GM18907 (cell line): ENCODE measurements around the gene HOXD8.

Experiments used
- ATAC-seq: cut with Tn5 transposase; IDR thresholded peaks from one replicate; pipeline ENCODE4 v1.9.1; 2021; ENCODE audit warnings: mild to moderate bottlenecking, moderate library complexity; ENCODE audit not compliant: unreplicated experiment

The HOXD8 gene

GRCh38 chr2:176128172-176128981 is 1.1 kb upstream of the HOXD8 start:
- ATAC-seq: no peak

GRCh38 chr2:176129813-176130146 is 275 bp downstream of the HOXD8 start:
- no peak for ATAC-seq

DNA sequence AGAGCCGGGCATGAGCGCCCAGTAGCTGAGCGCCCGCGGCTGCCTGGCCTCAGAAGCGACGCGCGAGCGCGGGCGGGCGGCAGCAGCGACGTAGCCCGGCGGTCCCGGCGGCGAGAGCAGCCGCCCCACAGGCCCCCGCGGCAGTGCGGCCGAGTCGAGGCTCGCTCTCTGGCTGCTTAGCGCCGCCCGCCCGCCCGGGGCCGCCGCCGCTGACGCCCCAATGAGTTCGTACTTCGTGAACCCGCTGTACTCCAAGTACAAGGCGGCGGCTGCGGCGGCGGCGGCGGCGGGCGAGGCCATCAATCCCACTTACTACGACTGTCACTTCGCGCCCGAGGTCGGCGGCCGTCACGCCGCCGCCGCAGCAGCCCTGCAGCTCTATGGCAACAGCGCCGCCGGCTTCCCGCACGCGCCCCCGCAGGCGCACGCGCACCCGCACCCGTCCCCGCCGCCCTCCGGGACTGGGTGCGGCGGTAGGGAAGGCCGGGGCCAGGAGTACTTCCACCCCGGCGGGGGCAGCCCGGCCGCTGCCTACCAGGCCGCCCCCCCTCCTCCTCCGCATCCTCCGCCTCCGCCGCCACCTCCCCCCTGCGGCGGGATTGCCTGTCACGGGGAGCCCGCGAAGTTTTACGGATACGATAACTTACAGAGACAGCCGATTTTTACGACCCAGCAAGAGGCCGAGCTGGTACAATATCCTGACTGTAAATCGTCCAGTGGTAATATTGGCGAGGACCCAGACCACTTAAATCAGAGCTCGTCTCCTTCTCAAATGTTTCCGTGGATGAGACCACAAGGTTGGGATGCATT is 847 bp downstream of the HOXD8 start:
- ATAC-seq: no peak

DNA sequence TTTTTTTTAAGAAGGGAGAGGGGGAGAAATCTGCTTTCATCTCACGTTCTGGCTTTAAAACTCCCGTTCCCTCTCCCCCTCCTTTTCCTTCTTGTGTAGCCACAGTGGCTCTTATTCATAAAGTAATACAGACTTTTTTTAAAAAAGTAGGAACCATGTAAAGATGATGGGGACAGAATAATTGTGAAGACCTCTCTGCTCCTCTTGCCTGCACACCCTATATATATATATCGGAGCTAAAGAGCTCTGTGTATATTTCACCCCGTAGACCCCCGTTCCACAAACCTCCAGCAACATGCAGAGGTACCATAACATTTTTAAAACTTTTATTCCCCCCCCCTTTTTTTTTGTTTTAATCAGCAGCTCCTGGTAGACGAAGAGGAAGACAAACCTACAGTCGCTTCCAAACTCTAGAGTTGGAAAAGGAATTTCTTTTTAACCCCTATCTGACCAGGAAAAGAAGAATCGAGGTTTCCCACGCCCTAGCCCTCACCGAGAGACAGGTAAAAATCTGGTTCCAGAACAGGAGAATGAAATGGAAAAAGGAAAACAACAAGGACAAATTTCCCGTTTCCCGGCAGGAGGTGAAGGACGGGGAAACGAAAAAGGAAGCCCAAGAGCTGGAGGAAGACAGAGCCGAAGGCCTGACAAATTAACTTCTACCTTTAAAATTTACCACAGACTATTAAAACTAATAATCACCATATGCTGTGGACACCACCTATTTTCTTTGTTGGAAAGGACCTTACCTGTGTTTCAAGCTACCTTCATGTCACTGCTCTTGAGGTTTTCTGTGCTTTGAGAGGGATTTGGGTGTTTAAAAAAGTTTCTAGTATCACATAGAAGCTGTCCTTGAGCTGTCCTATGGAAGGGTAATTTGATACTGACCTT is 1.7 kb downstream of the HOXD8 start:
- ATAC-seq: no peak

GRCh38 chr2:176131848-176132158 is 2.3 kb downstream of the HOXD8 start:
- ATAC-seq: no peak

DNA sequence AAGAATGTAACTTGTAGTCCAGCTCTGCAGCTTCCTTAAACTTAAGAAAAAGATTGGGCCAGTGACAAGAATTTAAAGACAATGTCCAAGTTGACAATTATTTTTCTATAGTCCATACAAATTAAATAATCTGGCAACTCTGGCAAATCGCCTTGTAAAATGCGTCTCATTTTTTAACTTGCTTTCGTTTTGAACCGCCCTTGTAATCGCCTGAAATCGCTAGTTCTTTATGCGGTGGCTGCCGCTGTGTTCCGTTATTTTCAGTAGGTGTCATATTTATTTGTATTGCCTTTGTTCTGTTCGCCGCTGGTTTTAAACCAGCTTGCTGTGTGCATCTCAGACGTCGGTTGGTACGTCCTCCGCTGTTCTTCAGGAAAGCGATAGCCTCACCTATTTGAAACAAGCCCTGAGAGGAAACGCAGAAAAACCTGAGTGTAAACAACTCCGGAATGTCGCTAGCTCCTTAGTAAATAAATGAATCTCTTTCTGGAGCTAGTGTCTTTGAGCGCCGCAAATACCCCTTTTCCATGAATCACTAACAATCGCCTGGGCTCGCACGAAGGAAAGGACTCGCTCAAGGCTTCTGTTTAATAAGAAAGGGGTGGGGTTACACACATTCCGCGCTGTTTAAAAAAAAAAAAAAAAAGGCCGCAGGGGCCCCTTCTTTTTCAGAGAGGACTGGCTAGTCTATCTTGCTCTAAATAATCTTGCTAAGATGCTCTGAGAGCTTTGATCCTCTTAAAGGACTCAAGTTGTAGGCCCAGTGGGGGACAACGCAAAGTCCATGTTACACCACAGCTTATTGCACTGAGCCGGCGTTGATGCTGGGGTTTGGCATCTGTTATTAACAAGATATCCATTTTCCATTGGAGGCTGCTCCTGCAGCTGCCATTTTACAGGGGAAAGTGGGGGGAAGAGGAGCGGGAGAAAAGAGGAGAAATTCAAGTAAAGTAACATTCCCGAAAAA is 3.0 kb downstream of the HOXD8 start:
- ATAC-seq: no peak

DNA sequence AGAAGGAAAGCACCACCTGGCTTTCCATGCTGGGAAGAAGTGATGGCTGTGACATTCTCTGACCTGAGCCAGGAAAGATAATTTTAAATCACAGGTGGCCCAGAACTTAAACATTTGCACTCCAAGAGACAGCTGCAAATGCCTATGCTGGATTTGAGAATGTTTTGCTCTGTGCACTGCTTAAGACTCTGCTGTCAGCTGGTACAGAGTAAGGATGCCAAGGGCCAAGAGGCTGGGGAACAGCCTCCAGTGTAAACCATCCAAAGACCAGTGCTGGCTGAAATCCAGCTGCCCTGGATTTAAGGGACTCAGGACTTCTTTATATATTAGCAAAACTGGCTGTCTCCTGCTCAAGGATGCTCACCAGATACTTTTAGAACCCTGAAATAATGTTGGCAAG is 3.9 kb downstream of the HOXD8 start:
- no peak for ATAC-seq

- no peak for ATAC-seq
Observed at GRCh38 chr2:176134035-176134434, 4.5 kb downstream of the HOXD8 start.

GRCh38 chr2:176135035-176135440 is 5.5 kb downstream of the HOXD8 start:
- no peak for ATAC-seq

- no peak for ATAC-seq
Observed at GRCh38 chr2:176136374-176137251, 7.1 kb downstream of the HOXD8 start.

DNA sequence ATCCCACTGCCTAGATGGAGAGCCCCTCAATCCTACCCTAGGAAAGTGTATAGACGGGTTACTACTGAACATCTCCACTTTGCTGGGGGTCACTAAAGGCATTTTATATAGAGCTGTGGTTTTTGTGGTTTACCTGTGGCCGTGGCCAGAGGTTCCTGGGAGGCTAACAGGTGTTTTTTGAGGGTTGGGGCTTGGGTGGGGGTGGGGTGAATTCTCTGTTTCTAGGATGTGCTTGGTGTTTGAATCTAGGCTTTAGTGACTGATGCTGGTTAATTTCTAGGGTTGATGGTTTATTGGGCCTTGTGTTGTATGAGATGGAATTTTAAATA is 7.7 kb downstream of the HOXD8 start:
- ATAC-seq: no peak

- ATAC-seq: no peak
Observed at GRCh38 chr2:176137906-176138305, 8.4 kb downstream of the HOXD8 start.

DNA sequence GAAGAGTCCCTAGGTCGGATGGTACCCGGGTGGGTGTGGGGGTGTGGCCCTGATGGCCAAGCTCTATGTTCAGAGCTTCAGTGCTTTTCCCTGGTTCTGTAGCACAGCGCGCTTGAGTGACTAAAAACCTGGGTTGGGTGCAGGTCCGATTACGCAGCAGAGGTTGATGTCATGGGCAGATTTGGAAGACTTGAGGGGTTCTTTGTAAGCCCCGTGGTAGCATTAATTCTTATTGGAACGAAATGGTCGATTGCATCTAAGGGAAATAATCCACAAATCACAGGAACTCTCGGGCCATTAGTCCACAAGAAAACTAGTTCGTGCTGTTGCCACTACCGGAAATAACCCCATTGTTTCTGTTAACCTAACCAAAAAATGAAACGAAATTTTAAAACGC is 9.0 kb downstream of the HOXD8 start:
- no peak for ATAC-seq

DNA sequence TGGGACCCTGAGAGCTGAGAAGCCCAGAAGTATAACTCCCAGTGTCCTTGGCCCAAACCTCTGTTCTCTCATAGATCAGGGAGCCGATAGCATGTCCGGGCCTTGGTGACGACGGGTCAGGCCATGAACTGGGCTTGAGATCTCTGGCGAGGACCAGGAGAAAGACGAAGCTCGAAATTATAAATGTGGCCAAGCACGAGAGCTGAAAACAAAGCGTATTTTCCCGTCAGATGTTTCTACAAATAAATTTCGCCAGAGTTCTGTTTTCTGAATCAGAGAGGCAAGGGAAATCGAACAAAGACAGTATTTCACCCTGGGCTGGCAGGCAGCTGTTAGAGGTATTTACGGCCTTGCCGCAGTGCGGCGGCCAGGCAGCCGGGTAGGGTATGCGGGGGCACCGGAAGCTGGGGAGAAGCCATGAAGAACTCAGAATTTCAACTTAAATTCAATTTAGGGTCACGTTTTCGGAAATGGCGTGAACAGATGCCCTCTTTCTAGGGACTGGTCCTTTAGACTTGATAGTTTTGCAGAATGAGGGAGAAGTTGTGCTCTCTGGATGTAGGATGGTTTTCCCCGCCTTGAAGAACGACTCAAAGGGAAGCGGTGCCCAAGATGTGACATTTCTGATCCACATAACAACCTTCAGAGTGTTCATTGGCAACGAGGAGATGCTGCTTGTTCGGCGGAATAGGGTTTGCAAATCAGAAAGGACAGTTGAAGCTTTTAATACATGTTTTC is 9.6 kb downstream of the HOXD8 start:
- ATAC-seq: no peak

DNA sequence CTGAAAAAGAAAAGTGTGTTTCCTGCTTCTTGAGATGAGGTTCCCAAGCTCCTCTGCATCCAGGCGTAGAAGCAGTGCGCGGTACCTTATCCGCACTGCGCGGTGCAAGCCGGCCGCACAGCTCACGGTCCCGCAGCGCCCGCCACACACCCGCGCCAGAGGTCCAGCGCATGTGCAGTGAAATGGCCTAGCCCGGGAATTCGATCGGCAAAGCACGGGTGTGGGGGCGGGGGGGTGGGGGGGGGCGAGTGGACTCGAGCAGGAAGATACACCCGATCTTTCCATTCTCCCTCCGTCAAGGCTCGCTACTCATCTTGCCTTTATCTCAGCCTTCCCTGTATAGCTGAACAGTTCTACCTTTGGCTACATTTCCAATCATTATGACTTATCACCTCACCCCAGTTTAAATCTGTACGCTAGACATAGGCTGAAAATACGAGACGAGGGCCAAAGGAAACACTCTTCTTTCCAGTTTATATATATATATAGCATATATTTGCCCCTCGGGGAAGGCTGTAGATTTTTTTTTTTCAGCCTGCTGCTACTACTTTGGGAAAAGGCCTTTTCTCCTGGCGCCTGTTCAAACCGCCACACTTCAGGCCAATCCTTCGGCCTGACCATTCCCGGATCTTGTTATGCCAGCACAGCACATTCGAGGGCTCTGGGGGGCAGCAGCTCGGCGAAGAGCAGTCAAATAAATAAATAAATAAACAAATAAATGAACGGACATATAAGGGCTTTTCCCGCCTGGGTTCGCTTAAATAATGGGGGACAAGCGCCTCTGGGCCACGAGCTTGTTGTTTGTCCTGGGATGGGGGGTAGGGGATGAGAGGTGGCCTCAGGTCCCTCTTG is 10.4 kb downstream of the HOXD8 start:
- no peak for ATAC-seq

DNA sequence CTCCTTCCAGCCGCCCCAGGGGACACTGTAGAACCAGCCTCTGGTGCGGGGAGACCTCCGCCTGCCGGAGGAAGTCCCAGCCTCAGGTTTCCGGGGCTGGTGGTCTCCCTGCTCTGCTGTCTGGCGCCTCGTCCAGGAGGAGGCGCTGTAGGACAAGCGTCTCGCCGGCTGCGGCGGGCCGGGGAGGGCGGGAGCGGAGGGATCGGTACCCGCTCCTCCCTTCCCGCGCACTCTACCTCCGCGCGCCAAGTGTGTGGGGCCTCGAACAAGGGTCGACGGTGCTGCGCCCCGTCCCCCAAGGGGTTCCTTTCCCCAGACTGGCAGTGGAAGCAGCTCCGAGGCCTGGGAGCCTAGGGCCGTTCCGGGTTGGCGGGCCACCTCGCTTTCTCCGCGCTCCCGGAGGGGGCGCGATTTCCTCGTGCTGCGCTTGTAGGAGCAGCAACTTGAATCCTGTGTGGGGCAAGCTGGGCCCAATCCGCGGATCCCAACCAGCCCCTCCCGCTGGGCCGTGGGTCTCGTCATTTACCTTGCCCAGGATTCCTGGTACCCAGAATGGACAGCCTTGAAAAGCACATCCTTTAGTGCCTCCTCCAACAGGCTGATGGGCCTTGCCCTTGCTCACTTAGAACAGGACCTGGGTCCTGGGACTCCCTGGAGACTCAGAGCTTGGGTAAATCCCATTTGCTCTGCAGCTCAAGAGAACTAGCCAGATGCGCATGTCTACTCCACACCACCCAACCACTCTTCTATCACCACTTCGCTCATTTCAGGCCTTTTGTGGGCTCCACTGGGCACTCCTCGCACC is 11.2 kb downstream of the HOXD8 start:
- peak; percentile 94 for ATAC-seq

- no peak for ATAC-seq
Observed at GRCh38 chr2:176142281-176142680, 12.8 kb downstream of the HOXD8 start.
